Frontal cortex (tissue), 4 donors: ENCODE data around the gene ZNF280D. TPM values are rescaled to one million over a fixed set of nuclear protein-coding genes. Genes with fewer than 3 reads are reported as not detected.

Experiments used
- DNase-seq, 2 donors: peaks; one replicate each; pipeline ENCODE4 v3.0.0; 2012; ENCODE audit warnings: low spot score in 2 of 2
- FAIRE-seq: peaks from 2 replicates; lab custom pipeline; 2012; peaks lifted over from hg19 to GRCh38; lab: Jason Lieb, UNC
- total RNA-seq: library from RNA; depleted of rRNA; stranded (reverse); fragments of >200 nt; gene quantifications from one replicate; pipeline ENCODE4 v1.2.3, GENCODE V29; 2014
- donor health status: control.
- donor health status: control.
- donor health status: control.

ZNF280D gene
- total RNA-seq, 1 donor from 2014 or later, result 113 TPM

GRCh38 chr15:56757875-56758274 lies 24.6 kb upstream of the ZNF280D start:
- DNase-seq, result no peak
- no peak for FAIRE-seq

- DNase-seq (no peak), FAIRE-seq (no peak)
Measured at GRCh38 chr15:56754772-56755370, 21.6 kb upstream of the ZNF280D start.

DNA sequence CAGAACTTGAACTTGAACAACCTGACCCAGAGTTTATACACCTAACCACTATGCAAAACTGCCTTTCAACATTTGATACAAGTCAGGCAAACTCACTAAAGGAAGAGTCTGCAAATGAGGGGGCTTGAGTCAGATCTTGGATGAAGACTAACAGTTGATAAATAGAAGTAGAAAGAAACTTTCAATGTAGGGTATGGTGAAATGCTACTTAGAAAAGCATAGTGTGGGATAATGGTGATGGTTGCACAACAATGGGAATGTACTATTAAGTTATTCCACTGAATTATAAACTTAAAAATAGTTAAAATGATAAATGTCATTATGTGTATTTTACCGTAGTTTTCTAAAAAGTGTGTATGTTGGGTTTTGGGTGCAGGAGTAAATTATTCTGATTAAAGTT lies 19.7 kb upstream of the ZNF280D start:
- no peak for DNase-seq
- no peak for FAIRE-seq

DNA sequence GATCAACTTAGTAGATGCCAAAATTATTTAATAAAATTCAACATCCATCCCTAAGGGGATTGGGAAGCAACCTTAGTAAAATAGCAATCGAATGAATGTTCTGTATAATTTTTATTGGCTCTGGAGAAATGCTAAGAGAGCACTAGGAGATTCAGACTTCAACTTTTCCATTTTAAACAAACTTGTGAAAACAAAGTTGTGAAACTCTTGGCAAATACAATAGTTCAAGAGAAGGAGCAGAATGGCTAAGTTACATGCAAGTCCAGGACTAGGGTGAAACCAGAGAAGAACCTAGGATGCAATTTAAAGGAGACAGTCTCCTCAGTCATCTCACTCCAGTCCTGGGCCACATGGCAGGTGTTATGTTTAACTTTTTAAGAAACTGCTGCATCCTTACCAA lies 16.7 kb upstream of the ZNF280D start:
- DNase-seq (no peak), FAIRE-seq (no peak)

DNA sequence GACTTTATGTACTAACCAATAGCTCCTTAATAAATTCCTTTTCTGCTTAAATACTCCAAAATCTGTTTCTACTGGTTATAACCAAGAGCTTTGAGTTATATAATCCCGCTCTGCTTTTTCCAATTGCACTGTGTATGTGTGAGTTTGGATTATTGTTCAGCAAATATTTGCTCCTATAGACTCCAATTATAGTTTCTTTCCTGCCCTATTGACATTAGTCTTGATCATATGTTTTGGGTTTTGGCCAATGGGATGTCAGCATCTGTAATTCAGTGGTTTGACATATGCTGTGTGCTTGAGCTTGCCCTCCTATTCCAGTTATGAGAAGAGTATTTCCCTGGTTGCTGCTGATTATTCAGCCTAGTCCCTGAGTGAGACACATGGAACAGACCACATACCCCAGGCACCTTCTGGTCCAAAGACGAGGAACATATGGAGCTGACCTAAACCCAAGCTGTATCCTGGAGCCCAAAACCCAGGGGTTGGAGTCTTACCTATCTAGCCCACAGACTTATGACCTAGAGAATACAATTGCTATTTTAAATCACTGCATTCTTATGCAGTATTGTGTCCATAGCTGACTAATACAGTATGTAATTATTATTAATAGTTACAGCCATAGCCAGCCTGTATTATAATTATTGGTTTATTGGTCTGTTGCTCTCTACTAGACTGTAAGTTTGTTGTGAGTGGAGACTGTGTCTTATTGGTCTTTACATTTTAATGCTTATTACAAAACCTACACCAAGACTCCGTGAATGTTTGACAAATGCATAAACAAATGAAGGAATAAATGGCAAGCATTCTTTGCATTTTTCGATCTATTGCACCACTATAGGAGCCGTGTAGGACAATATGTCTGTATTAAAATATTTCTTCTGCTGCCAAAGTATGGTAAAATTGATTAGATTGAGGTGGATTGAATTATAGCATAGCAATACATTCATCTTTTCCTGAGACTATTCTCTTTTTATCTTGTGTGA lies 11.7 kb upstream of the ZNF280D start:
- FAIRE-seq (no peak), DNase-seq (no peak)

GRCh38 chr15:56741541-56741940 lies 8.2 kb upstream of the ZNF280D start:
- no peak for DNase-seq
- FAIRE-seq, result no peak

DNA sequence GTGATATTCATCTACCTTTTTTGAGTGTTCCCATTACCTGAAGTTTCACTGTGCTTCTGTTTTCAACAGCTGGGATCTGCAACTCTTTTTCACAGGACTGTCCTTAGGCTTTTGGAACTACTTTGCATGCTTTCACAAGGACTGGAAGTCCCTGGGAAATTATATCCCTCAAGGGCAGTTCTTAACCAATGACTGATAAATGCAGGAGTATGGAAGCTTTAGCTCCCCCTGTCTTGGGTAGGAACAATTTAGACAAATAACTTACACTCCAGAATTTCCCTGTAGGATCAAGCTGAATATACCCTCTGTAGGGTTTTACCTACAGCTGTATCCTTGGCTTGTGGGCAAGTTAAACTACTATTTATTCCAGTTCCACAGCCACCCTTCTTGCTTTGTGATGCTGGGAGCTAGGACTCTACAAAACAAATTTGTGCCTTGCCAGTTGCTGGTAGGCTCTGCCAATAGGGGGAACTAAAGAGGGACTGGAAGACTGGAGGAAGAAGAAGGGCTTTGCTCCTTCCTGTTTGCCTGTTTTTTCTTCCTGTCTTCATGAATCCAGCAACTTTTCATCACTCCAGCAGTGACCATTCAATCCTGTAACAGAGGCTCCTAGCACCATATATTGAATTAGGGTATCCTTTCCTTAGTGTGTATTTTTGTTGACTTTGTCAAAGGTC lies 6.8 kb upstream of the ZNF280D start:
- no peak for FAIRE-seq
- no peak for DNase-seq

- DNase-seq (no peak), FAIRE-seq (no peak)
Measured at GRCh38 chr15:56739474-56739873, 6.2 kb upstream of the ZNF280D start.

- FAIRE-seq (no peak), DNase-seq (no peak)
Measured at GRCh38 chr15:56737791-56738190, 4.5 kb upstream of the ZNF280D start.

- FAIRE-seq, result no peak
- no peak for DNase-seq
Measured at GRCh38 chr15:56736881-56737707, 3.8 kb upstream of the ZNF280D start.

- DNase-seq (no peak), FAIRE-seq (no peak)
Measured at GRCh38 chr15:56736308-56736707, 3.0 kb upstream of the ZNF280D start.

- no peak for FAIRE-seq
Measured at GRCh38 chr15:56735589-56735988, 2.3 kb upstream of the ZNF280D start.

DNA sequence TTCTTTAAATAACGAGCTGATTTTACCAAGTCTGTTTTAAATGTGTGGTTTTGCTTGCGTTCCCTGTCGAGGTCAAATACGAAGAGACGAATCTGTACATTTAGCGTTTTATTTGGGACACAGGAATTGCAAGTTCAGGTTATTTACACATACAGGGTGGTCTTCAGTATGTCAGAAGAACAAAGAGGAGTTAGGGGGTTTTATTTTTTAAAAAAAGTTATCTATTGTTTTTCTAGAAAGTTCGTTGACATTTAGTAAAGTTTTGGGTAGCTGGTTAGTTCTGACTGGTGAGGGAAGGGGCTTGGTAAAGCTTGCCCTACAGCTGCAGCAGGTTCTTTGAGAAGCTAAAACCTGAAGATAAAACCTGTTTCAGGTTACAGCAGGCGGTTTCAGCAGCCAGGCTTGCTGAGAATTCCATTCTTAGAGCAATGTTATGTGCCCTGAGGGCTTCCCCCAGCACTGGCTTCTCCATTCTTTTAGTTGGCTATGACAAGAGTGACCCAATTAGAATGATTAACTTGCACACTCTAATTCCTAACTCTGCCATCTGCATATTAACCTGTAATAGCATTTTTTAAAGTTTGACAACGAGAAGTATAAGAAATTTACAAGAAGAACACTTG lies 815 bp upstream of the ZNF280D start:
- DNase-seq (no peak), FAIRE-seq (no peak)

More at GRCh38 chr15:56735589-56735988, 2.3 kb upstream of the ZNF280D start:
- no peak for DNase-seq

DNA sequence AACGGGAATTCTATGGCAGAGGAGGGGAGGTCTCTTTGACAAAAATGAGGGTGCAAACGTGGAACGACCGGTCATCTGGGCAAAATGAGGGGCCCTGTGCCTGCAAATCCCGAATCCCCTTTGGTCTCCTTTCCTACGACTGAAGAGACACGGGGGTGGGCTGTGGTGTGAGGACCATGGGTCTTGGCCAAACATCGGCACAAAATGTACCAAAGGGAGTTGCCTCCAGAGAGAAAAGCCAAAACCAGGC lies 498 bp downstream of the ZNF280D start:
- peak in 1 of 2 donors; percentile 19 for DNase-seq
- FAIRE-seq, result no peak

GRCh38 chr15:56732135-56732885 lies 999 bp downstream of the ZNF280D start:
- DNase-seq (peak in 1 of 2 donors; percentile 35), FAIRE-seq (no peak)

- FAIRE-seq, result no peak
- DNase-seq, result no peak
Measured at GRCh38 chr15:56731548-56731947, 1.8 kb downstream of the ZNF280D start.

DNA sequence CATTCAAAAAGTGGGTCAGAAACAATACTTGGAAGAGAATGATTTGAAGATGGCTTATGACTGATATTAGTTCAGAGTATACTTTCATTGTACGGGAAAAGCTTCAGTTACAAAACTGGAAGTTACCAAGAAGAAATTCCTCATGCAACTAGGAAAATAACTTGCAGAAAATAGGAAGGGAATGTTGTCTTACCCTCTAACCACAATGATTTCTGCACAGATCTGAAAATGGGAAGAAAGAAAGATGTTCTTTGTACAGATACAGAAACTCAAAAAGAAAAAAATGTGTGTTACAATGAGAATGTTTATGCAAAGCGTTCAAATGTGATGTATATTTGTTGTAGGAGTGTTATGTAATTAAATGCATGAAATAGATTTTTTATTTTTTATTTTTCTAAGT lies 3.7 kb downstream of the ZNF280D start:
- no peak for FAIRE-seq
- no peak for DNase-seq

DNA sequence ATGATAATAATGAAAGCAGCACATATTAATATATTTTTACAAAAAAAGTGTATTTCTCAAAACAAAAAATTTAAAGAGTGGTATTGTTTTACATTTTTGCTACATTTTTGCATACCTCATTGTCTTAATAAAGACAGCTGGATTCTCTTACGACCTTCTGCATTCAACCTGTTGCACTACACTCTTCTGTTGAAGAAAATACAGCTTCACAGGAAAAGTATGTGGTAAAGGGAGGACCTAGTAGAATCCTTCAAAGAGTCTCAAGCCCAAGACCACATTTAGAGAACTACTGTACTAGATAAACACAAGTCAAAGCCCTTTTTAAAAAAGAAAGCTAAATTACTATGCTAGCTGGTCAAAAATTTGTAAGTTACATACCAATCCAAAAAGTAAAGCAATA lies 7.9 kb downstream of the ZNF280D start:
- DNase-seq (no peak), FAIRE-seq (no peak)

DNA sequence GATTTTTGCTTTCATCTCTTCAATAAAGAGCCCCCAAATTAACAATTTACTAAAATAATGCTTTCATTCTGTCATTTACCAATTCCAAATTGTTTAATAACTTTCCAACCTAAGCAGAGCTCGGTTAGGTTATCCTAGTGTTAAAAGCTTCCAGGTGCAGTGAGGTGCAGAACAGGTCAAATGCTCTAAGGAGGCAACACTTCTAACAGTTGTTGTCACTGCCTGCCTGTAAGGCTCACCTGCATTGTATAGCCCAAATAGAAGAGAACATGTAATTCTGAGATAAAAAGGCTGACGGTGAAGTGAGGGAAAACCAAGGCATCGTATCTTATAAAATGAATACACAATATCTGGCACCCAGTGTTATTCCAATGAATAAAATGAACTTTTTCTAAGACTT lies 9.1 kb downstream of the ZNF280D start:
- no peak for DNase-seq
- no peak for FAIRE-seq
